ENCODE results near the gene RSPRY1.
"Not testable (repeated sequence)": the region's sequence is repeated elsewhere in the genome, so short reads cannot be mapped to it uniquely, and the experiment has no call there.

The RSPRY1 gene

DNA sequence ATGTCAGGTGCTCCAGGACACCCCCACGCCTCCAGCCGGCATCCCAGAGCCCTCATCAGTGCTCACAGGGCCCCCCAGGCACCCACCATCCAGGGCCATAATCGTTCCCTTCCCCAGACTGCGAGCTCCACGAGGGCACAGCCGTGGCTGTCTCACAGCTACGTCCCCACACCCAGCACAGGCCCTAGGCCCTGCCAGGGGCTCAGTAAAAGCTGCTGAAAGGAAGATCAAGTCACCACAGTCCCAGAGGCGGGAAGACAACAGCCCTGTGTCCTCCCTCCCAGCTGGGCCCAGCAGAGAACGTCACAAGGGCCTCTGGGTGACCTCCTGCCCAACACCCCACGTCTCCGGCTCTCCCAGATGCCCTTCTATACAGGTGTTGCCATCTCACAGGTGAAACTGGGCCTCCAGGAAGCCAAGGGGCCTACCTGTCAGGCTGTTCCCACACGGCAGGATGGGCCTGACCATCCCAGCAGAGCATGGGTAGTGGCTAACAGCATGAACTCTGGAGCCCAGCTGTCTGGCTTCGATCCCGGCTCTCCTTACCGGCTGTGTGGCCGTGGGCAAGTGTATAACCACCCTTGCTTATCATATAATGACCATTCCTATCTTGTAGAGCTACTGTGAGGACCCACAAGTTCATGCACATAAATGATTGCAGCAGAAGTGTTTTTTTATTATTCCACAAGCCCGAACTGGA is 76.9 kb downstream of the RSPRY1 start:
- Histone ChIP-seq H3K9me3 (ENCODE audit: low read length) (no peaks in the 10 kb centered on the region), H3K9ac (ENCODE audit: low read length) (no peak overlapping the region), H3K36me3 (ENCODE audit: insufficient read depth, low read length) (no peaks in the 10 kb centered on the region), H3K4me1 (ENCODE audit: insufficient read depth, low read length) (no peaks in the 10 kb centered on the region), H3K27me3 (ENCODE audit: control insufficient read depth in 1 of 2, insufficient read depth in 2 of 2, low read length in 2 of 2) (no peaks in the 10 kb centered on the region), H3K4me3 (ENCODE audit: low read depth in 1 of 2, low read length in 2 of 2) (no peak overlapping the region), H3K27ac (ENCODE audit: low read depth, low read length) (no peak overlapping the region)

DNA sequence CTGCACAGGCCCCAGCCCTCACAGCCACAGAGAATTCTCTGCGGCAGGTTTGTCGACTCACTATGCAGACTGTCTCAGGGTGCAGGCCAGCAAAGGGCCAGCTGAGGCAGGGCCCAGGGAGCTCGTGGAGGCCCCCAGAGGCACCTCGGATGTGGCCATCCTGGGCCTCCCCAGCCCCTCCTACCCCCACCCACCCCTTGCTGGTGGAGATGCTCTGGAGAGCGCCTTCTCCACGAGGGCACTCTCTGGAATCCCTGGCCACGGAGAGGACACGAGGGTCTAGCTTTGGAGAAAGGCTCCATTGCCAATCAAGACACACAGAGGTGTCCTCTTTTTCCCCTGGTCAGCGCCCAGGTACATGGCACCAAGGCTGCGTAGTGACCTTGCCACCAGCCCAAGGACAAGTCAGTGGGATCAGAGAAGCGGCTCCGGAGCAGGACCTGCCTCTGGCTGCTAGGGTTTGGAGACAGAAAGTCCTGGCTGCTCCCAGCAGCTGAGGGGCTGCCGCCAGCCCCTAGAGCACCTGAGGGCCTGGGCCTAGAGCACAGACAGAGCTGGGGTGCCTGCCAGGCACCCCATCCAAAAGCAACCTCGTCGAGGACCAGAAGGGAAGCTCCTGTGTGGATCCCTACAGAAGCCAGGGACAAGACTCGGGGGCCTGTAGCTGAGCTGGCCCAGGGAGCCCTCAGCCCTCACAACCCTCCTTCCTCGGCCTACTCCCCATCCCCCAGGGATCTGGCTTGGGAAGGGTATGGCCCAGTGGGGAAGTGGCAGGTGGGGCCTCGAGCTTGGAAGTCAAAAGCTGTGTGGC is 77.6 kb downstream of the RSPRY1 start:
- Histone ChIP-seq H3K9ac (ENCODE audit: low read length) (no peak overlapping the region), H3K4me1 (ENCODE audit: insufficient read depth, low read length) (no peaks in the 10 kb centered on the region), H3K36me3 (ENCODE audit: insufficient read depth, low read length) (no peaks in the 10 kb centered on the region), H3K4me3 (ENCODE audit: low read depth in 1 of 2, low read length in 2 of 2) (no peak overlapping the region), H3K9me3 (ENCODE audit: low read length) (no peaks in the 10 kb centered on the region), H3K27me3 (ENCODE audit: control insufficient read depth in 1 of 2, insufficient read depth in 2 of 2, low read length in 2 of 2) (no peaks in the 10 kb centered on the region), H3K27ac (ENCODE audit: low read depth, low read length) (no peak overlapping the region)

DNA sequence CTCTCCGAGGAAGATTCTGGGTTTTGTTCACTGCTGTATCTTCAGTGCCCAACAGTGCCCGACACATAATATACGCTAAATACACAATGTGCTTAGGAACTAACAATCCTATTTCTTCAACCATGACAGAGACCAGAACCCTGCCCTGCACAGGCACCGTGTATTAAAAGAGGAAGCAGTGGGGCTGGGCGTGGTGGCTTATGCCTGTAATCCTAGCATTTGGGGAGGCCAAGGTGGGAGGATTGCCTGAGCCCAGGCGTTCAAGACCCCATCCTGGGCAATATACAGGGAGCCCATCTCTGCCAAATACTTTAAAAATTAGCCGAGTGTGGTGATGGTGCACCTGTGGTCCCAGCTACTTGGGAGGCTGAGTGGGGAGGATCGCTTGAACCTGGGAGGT is 78.3 kb downstream of the RSPRY1 start:
- H3K4me1 ChIP-seq (ENCODE audit: insufficient read depth, low read length), result no peaks in the 10 kb centered on the region
- no peaks in the 10 kb centered on the region for H3K9me3 ChIP-seq (ENCODE audit: low read length)
- H3K9ac ChIP-seq (ENCODE audit: low read length), result no peak overlapping the region
- no peaks in the 10 kb centered on the region for H3K36me3 ChIP-seq (ENCODE audit: insufficient read depth, low read length)
- no peak overlapping the region for H3K27ac ChIP-seq (ENCODE audit: low read depth, low read length)
- no peak overlapping the region for H3K4me3 ChIP-seq (ENCODE audit: low read depth in 1 of 2, low read length in 2 of 2)
- H3K27me3 ChIP-seq (ENCODE audit: control insufficient read depth in 1 of 2, insufficient read depth in 2 of 2, low read length in 2 of 2), result no peaks in the 10 kb centered on the region

DNA sequence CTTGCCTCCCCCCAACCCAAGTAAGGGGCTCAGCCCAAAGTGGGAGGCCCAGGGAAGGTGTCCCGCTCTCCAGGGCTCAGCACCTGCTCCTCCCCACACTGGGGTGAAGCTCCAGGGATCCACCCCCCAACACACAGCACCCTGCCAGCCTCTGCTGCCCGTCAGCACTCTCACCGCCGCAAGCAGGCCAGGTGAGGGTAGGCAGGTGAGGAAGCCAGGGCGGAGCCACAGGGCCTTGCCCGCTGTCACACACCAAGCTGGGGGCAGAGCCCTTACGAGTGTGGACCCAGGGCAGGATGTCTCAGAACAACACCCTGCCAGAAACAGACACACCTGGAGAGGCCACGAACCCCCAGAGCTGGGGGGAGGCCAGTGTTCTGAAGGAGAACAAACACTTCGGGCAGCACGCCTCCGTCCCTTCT is 78.8 kb downstream of the RSPRY1 start:
- H3K36me3 ChIP-seq (ENCODE audit: insufficient read depth, low read length), result no peaks in the 10 kb centered on the region
- no peak overlapping the region for H3K4me3 ChIP-seq (ENCODE audit: low read depth in 1 of 2, low read length in 2 of 2)
- H3K9ac ChIP-seq (ENCODE audit: low read length), result no peak overlapping the region
- no peak overlapping the region for H3K27ac ChIP-seq (ENCODE audit: low read depth, low read length)
- H3K4me1 ChIP-seq (ENCODE audit: insufficient read depth, low read length), result no peaks in the 10 kb centered on the region
- no peaks in the 10 kb centered on the region for H3K9me3 ChIP-seq (ENCODE audit: low read length)
- H3K27me3 ChIP-seq (ENCODE audit: control insufficient read depth in 1 of 2, insufficient read depth in 2 of 2, low read length in 2 of 2), result no peaks in the 10 kb centered on the region

DNA sequence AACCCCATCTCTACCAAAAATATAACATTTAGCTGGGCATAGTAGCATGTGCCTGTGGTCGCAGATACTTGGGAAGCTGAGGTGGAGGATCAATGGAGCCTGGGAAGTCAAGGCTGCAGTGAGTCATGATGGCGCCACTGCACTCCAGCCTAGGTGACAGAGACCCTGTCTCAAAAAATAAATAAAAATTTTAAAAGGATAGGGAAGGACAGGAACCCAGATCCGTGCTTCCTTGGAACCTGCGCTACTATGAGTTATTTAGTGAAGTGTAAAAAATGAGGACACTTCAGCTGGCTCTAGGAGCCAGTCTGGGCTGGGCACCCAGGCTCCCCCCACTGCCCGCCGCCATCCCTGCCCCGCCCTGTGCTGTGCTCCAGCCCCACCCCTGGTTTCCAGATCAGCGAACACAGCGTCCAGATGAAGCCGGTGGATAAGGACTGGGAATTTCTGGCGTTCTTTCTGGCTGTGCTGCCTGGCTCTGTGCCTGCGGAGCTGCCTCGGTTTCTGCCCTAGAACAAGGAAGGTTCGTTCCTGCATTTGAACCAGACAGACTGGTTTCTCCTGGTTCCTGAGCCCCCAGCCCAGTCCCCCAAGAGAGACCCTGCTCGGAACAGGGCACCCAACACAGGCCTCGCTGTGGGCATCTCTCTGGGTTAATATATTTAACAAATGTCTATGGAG is 79.9 kb downstream of the RSPRY1 start:
- Histone ChIP-seq H3K36me3 (ENCODE audit: insufficient read depth, low read length) (no peaks in the 10 kb centered on the region), H3K9ac (ENCODE audit: low read length) (no peak overlapping the region), H3K27me3 (ENCODE audit: control insufficient read depth in 1 of 2, insufficient read depth in 2 of 2, low read length in 2 of 2) (no peaks in the 10 kb centered on the region), H3K4me1 (ENCODE audit: insufficient read depth, low read length) (no peaks in the 10 kb centered on the region), H3K4me3 (ENCODE audit: low read depth in 1 of 2, low read length in 2 of 2) (no peak overlapping the region), H3K27ac (ENCODE audit: low read depth, low read length) (no peak overlapping the region), H3K9me3 (ENCODE audit: low read length) (no peaks in the 10 kb centered on the region)

DNA sequence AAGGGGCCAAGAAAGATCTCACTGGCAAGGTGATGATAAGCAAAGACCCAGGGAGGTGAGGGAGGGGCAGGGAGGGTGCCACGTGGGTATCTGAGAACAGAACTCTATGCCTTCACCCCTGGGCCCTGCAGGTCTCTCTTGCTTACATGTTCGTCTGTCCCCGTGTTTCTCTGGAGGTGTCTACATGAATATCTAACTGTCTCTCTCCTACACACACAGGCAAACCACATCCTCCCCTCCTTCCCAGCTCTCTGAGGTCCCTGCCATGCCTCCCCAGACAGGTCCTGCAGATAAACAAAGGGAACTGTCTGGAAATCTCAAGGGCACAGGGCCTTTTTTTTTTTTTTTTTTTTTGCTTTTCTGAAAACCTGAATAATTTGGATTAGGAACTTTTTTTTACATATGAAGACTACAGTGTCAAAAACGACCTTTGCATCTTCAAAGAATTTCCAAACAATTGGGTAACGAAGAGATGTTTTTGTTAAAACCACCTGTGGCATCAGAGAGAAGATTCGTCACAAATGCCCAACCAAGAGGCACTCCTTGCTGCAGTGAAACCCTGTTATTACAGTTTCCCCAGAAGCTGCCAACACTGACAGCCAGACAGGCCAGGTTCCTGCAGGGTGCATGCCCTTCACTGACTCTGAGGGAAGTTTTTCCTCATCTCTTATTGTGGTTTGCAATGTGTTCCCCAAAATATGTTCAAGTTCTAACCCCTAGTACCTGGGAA is 80.6 kb downstream of the RSPRY1 start:
- Histone ChIP-seq H3K4me3 (ENCODE audit: low read depth in 1 of 2, low read length in 2 of 2) (no peak overlapping the region), H3K9ac (ENCODE audit: low read length) (no peak overlapping the region), H3K27ac (ENCODE audit: low read depth, low read length) (no peak overlapping the region), H3K9me3 (ENCODE audit: low read length) (no peaks in the 10 kb centered on the region), H3K4me1 (ENCODE audit: insufficient read depth, low read length) (no peaks in the 10 kb centered on the region), H3K27me3 (ENCODE audit: control insufficient read depth in 1 of 2, insufficient read depth in 2 of 2, low read length in 2 of 2) (no peaks in the 10 kb centered on the region), H3K36me3 (ENCODE audit: insufficient read depth, low read length) (no peaks in the 10 kb centered on the region)

DNA sequence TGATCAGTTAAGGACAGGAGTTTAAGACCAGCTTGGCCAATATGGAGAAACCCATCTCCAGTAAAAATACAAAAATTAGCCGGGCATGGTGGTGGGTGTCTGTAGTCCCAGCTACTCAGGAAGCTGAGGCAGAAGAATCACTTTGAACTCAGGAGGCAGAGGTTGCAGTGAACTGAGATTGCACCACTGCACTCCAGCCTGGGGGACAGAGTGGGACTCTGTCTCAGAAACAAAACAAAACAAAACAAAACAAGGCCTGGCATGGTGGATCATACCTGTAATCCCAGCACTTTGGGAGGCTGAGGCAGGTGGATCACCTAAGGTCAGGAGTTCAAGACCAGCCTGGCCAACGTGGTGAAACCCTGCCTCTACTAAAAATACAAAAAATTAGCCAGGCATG is 81.2 kb downstream of the RSPRY1 start:
- not testable (repeated sequence) for H3K4me1 ChIP-seq (ENCODE audit: insufficient read depth, low read length); H3K27ac ChIP-seq (ENCODE audit: low read depth, low read length); H3K9me3 ChIP-seq (ENCODE audit: low read length); H3K4me3 ChIP-seq (ENCODE audit: low read depth in 1 of 2, low read length in 2 of 2); H3K9ac ChIP-seq (ENCODE audit: low read length); H3K36me3 ChIP-seq (ENCODE audit: insufficient read depth, low read length); H3K27me3 ChIP-seq (ENCODE audit: control insufficient read depth in 1 of 2, insufficient read depth in 2 of 2, low read length in 2 of 2)

DNA sequence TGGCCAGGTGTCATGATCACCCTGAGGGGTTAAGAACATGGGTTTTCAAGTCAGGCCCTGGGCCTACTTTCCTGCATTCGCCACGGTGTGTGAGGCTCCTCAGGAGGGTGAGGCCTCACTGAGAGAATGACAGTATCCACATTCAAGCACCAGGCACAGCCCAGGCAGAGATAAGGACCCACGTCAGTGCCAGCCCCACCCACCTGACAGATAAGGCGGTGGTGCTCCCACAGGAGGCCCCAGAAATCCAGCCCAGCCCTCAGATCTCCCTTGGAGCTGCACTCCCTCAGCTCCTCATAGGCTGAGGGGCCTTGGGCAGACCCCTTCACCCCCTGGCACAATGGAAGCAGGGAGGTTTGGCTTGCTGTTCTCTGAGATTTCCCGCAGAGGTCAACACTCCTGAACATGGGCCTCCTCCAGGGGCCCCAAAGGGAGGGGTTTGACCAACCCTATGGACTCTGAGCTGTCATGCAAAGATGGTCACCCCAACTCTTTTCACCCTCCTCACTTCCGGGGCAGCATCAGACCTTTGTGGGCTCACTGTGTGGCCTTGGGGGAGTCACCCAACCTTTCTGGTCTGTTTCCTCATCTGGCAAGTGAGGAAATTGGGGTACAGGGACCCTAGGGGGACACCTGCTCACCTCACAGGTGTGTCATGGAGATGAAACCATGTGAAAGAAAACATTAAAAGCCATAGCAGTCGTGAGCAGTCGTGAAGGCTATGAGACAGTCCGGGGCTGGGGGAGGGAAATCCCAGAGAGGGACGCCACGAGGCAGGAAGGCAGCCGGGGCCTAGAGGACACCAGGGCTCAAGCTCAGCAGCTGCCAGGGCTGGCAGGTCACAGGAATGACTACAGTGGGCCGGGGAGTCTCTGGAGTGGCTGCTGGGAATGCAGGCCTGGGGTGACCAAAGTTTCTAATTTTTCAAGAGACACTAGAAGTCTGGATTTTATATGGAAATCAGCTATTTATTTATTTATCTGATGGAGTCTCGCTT is 83.0 kb downstream of the RSPRY1 start:
- no peaks in the 10 kb centered on the region for H3K36me3 ChIP-seq (ENCODE audit: insufficient read depth, low read length)
- no peaks in the 10 kb centered on the region for H3K9me3 ChIP-seq (ENCODE audit: low read length)
- H3K4me1 ChIP-seq (ENCODE audit: insufficient read depth, low read length), result no peaks in the 10 kb centered on the region
- H3K9ac ChIP-seq (ENCODE audit: low read length), result no peak overlapping the region
- no peak overlapping the region for H3K4me3 ChIP-seq (ENCODE audit: low read depth in 1 of 2, low read length in 2 of 2)
- no peak overlapping the region for H3K27ac ChIP-seq (ENCODE audit: low read depth, low read length)
- no peaks in the 10 kb centered on the region for H3K27me3 ChIP-seq (ENCODE audit: control insufficient read depth in 1 of 2, insufficient read depth in 2 of 2, low read length in 2 of 2)

DNA sequence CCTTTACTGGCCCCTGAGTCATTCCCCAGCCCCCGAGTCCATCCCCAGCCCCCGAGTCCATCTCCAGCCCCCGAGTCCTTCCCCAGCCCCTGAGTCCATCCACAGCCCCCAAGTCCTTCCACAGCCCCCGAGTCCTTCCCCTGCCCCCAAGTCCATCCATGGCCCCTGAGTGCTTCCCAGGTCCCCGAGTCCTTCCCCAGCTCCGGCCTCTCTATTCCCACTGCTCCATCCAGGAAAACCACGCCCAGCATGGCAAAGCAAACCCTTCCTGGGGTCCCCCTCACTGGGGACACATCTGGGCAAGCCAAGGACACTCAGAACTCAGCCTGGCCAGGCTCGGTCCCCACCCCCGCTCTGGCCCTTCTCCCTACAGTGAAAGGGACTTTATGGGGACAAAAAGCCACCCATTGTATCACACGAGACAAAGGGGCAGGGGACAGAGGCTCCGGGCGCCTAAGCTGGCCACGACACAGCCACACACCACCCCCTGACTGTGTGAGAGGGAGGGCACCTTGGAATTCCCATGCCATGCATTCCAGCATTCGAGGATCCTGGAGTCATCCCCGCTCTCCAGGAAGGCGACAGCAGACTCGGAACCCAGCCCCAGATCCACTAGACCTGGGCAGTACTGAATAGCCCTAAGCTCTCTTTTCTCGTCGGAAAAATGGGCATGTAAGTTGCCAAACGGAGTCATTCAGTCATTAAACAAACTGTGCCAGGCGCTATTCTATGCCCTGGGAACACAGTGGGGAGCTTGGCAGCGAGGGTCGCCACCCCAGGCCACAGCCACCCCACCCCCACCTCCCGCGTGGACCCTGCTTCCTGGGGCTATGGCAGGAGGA is 84.3 kb downstream of the RSPRY1 start:
- H3K4me1 ChIP-seq (ENCODE audit: insufficient read depth, low read length), result no peaks in the 10 kb centered on the region
- H3K36me3 ChIP-seq (ENCODE audit: insufficient read depth, low read length), result no peaks in the 10 kb centered on the region
- H3K9ac ChIP-seq (ENCODE audit: low read length), result no peak overlapping the region
- H3K27me3 ChIP-seq (ENCODE audit: control insufficient read depth in 1 of 2, insufficient read depth in 2 of 2, low read length in 2 of 2), result no peaks in the 10 kb centered on the region
- H3K27ac ChIP-seq (ENCODE audit: low read depth, low read length), result no peak overlapping the region
- H3K4me3 ChIP-seq (ENCODE audit: low read depth in 1 of 2, low read length in 2 of 2), result no peak overlapping the region
- H3K9me3 ChIP-seq (ENCODE audit: low read length), result no peaks in the 10 kb centered on the region

DNA sequence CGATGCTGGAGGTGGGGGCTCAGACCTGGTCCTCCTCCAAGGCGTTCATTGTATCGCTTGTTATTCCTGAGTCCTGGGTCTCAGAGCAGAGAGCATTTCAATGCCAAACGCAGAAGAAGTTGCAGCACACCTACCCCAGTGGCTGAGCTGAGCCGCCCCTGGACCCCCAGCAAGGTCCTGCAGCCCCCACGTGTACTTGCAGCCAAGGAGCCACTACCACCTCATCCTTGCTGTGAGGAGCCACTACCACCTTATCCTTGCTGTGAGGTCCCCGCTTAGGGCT is 84.9 kb downstream of the RSPRY1 start:
- no peaks in the 10 kb centered on the region for H3K36me3 ChIP-seq (ENCODE audit: insufficient read depth, low read length)
- H3K9ac ChIP-seq (ENCODE audit: low read length), result no peak overlapping the region
- H3K4me1 ChIP-seq (ENCODE audit: insufficient read depth, low read length), result no peaks in the 10 kb centered on the region
- no peaks in the 10 kb centered on the region for H3K9me3 ChIP-seq (ENCODE audit: low read length)
- no peak overlapping the region for H3K27ac ChIP-seq (ENCODE audit: low read depth, low read length)
- no peak overlapping the region for H3K4me3 ChIP-seq (ENCODE audit: low read depth in 1 of 2, low read length in 2 of 2)
- H3K27me3 ChIP-seq (ENCODE audit: control insufficient read depth in 1 of 2, insufficient read depth in 2 of 2, low read length in 2 of 2), result no peaks in the 10 kb centered on the region
